Hepatocyte (in vitro differentiated cells): ENCODE measurements around the gene MMD. TPM values are rescaled to one million over a fixed set of nuclear protein-coding genes. Genes with fewer than 3 reads are reported as not detected.

Experiments
- DNase-seq: peaks from one replicate; pipeline ENCODE4 v3.0.0-alpha.2; 2016; ENCODE audit warnings: low spot score
- H2AFZ ChIP-seq: fragments of 200-600 bp; sonication (generic); 2 replicates; pipeline ENCODE4 v1.6.0; 2016; ENCODE audit warnings: antibody characterized with exemption, mild to moderate bottlenecking
- H3K27ac ChIP-seq: fragments of 200-600 bp; sonication (generic); 2 replicates; pipeline ENCODE4 v1.5.1; 2016; ENCODE audit warnings: mild to moderate bottlenecking
- H3K27me3 ChIP-seq: fragments of 200-600 bp; sonication (generic); 2 replicates; pipeline ENCODE4 v1.6.1; 2016
- H3K36me3 ChIP-seq: fragments of 200-600 bp; sonication (generic); replicated peaks from 2 replicates; pipeline ENCODE4 v1.5.1; 2016; ENCODE audit warnings: low read depth; ENCODE audit not compliant: insufficient read depth
- H3K4me1 ChIP-seq: fragments of 200-600 bp; sonication (generic); 2 replicates; pipeline ENCODE4 v1.5.1; 2016; ENCODE audit warnings: mild to moderate bottlenecking, moderate library complexity; ENCODE audit not compliant: insufficient read depth
- H3K4me2 ChIP-seq: fragments of 200-600 bp; sonication (generic); 2 replicates; pipeline ENCODE4 v1.6.0; 2016
- H3K4me3 ChIP-seq: fragments of 200-600 bp; sonication (generic); 2 replicates; pipeline ENCODE4 v1.5.1; 2016; ENCODE audit warnings: mild to moderate bottlenecking
- H3K79me2 ChIP-seq: fragments of 200-600 bp; sonication (generic); 2 replicates; pipeline ENCODE4 v1.6.0; 2017; ENCODE audit warnings: mild to moderate bottlenecking
- H3K9me2 ChIP-seq: fragments of 200-600 bp; sonication (generic); replicated peaks from 2 replicates; pipeline ENCODE4 v1.6.0; 2017; ENCODE audit warnings: mild to moderate bottlenecking; ENCODE audit not compliant: insufficient read depth
- H3K9me3 ChIP-seq: fragments of 200-600 bp; sonication (generic); 2 replicates; pipeline ENCODE4 v1.5.1; 2016; ENCODE audit warnings: low read depth, mild to moderate bottlenecking
- H4K20me1 ChIP-seq: fragments of 200-600 bp; sonication (generic); 2 replicates; pipeline ENCODE4 v1.6.0; 2016; ENCODE audit warnings: mild to moderate bottlenecking; ENCODE audit not compliant: insufficient read depth, poor library complexity, severe bottlenecking
- EZH2 ChIP-seq: fragments of 200-600 bp; sonication (generic); IDR thresholded peaks from 2 replicates; pipeline ENCODE4 v1.6.1; 2016; ENCODE audit warnings: antibody characterized with exemption, mild to moderate bottlenecking, borderline replicate concordance
- EZH2phosphoT487 ChIP-seq: fragments of 200-600 bp; sonication (generic); IDR thresholded peaks from one replicate; pipeline ENCODE4 v1.6.1; 2018; ENCODE audit warnings: antibody characterized with exemption, mild to moderate bottlenecking, low read depth, moderate library complexity; ENCODE audit not compliant: unreplicated experiment, severe bottlenecking
- WGBS: methylation state at CpG from one replicate; pipeline ENCODE4 v1.1.6; 2016; ENCODE audit warnings: low lambda C conversion rate; ENCODE audit errors: missing lambda C conversion rate; 5-methylcytosine and 5-hydroxymethylcytosine counted together
- polyA plus RNA-seq: library from polyadenylated mRNA; unstranded; fragments of >200 nt; fragmentation: Nextera tagmentation; extraction: Ambion mirVana; gene quantifications from 2 replicates; pipeline ENCODE4 v1.2.1, GENCODE V29; 2016
- total RNA-seq: library from RNA; depleted of rRNA; stranded (reverse); fragments of >200 nt; gene quantifications from 2 replicates; pipeline ENCODE4 v1.2.3, GENCODE V29; 2014
- TF ChIP-seq, protein P1 (sequence below): fragments of 200-600 bp; sonication (generic); IDR thresholded peaks from 2 replicates; pipeline ENCODE4 v1.5.1; 2016; ENCODE audit warnings: antibody characterized with exemption, mild to moderate bottlenecking; ENCODE audit not compliant: poor library complexity

The MMD gene
- total and polyA plus RNA-seq, 2 experiments from 2014 or later = 26.9 to 29.5 TPM

DNA sequence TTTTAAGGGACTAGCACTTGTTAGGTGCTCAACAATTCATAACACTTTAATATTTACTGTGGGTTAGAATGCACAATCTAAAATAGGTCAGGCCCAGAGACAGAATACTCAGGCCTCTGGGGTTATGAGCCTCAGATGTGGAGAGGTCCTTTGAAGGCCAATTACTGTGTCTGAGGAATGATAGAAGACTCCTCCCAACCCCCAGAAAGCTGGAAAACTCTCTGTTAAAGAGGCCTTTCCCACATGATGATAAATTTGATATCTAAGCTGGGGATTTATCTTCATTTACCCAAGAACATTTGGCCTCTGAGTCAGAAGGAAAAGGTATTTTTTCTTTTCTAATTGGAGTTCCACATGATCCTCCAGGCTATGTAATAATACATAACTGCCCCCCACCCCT is 41.1 kb upstream of the MMD start:
- no peak overlapping the region for H3K4me2 ChIP-seq
- no peaks in the 10 kb centered on the region for H3K27me3 ChIP-seq
- H3K9me3 ChIP-seq = no peaks in the 10 kb centered on the region
- no peaks in the 10 kb centered on the region for H3K79me2 ChIP-seq
- no peaks in the 10 kb centered on the region for H4K20me1 ChIP-seq
- H3K4me1 ChIP-seq = peaks cover 5% of the 10 kb centered on the region
- TF ChIP-seq EZH2 (no peak), EZH2phosphoT487 (no peak)
- TF ChIP-seq, protein P1, sequence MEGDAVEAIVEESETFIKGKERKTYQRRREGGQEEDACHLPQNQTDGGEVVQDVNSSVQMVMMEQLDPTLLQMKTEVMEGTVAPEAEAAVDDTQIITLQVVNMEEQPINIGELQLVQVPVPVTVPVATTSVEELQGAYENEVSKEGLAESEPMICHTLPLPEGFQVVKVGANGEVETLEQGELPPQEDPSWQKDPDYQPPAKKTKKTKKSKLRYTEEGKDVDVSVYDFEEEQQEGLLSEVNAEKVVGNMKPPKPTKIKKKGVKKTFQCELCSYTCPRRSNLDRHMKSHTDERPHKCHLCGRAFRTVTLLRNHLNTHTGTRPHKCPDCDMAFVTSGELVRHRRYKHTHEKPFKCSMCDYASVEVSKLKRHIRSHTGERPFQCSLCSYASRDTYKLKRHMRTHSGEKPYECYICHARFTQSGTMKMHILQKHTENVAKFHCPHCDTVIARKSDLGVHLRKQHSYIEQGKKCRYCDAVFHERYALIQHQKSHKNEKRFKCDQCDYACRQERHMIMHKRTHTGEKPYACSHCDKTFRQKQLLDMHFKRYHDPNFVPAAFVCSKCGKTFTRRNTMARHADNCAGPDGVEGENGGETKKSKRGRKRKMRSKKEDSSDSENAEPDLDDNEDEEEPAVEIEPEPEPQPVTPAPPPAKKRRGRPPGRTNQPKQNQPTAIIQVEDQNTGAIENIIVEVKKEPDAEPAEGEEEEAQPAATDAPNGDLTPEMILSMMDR = no peak
- H3K4me3 ChIP-seq = no peak overlapping the region
- H3K9me2 ChIP-seq = no peaks in the 10 kb centered on the region
- no peak overlapping the region for H2AFZ ChIP-seq
- DNase-seq = no peak
- no peak overlapping the region for H3K27ac ChIP-seq
- H3K36me3 ChIP-seq = no peaks in the 10 kb centered on the region

DNA sequence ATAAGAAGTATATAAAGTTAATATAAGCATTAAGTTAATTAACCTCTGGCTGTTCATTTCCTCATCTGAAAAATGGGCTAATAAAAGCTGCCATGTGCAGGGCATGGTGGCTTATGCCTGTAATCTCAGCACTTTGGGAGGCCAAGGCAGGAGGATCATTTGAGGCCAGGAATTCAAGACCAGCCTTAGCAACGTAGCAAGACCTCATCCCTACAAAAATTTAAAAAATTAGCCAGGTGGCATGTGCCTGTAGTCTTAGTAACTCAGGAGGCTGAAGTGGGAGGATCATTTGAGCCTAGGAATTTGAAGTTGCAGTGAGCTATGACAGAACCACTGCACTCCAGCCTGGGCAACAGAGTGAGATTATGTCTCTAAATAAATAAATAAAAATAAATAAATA is 40.6 kb upstream of the MMD start:
- Histone ChIP-seq H2AFZ (no peak overlapping the region), H3K9me3 (no peaks in the 10 kb centered on the region), H3K27ac (no peak overlapping the region), H3K4me2 (no peak overlapping the region), H3K4me1 (peaks cover 4% of the 10 kb centered on the region), H3K27me3 (no peaks in the 10 kb centered on the region), H4K20me1 (no peaks in the 10 kb centered on the region), H3K4me3 (no peak overlapping the region), H3K79me2 (no peaks in the 10 kb centered on the region), H3K9me2 (no peaks in the 10 kb centered on the region), H3K36me3 (no peaks in the 10 kb centered on the region)
- TF ChIP-seq EZH2phosphoT487 (no peak), EZH2 (no peak)
- TF ChIP-seq, protein P1 = no peak
- no peak for DNase-seq
- 97% methylated on average over 1 of the region's 1 CpG for WGBS

DNA sequence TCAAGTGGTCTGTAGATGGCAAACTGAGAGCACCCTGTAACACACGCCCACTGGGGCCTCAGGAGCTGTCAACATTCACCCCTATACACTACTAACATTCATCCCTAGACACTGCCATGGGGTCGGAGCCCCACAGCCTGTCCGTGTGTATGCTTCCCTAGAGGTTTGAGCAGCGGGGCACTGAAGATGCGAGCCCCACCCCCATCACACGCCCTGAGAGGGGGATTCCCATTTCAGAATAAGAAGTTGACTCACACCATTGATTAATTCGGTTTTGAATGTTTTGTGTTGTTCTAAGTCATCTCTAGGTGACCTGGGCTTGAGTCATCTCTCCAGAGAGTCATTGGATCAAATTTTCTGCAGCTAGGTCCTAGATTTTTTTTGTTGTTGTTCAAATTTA is 37.3 kb upstream of the MMD start:
- Histone ChIP-seq H2AFZ (no peak overlapping the region), H3K9me2 (no peaks in the 10 kb centered on the region), H3K9me3 (no peaks in the 10 kb centered on the region), H3K27me3 (no peaks in the 10 kb centered on the region), H3K4me2 (no peak overlapping the region), H4K20me1 (no peaks in the 10 kb centered on the region), H3K4me1 (peaks cover 16% of the 10 kb centered on the region), H3K27ac (no peak overlapping the region), H3K79me2 (no peaks in the 10 kb centered on the region), H3K36me3 (no peaks in the 10 kb centered on the region), H3K4me3 (no peak overlapping the region)
- TF ChIP-seq, protein P1 = no peak
- TF ChIP-seq EZH2phosphoT487 (no peak), EZH2 (no peak)
- 92% methylated on average over 7 of the region's 7 CpGs for WGBS
- no peak for DNase-seq
